Stimulated activated CD8-positive, alpha-beta memory T cell treated with anti-CD3 and anti-CD28 coated beads, Interleukin-15, amount 100 ng/mL, for 4 hours (primary cell): Measurements from ENCODE around the gene BHLHE23.

Source experiments
- DNase-seq, 2 donors: peaks; one replicate each; pipeline ENCODE4 v3.0.0-alpha.2; 2020; ENCODE audit warnings: low read depth in 2 of 2

Gene BHLHE23

GRCh38 chr20:63009045-63009961, 2.5 kb upstream of the BHLHE23 start:
- peak; percentile 54 to 58 for DNase-seq

- DNase-seq = no peak
Measured at GRCh38 chr20:63008541-63009044, 1.8 kb upstream of the BHLHE23 start.

- DNase-seq = no peak
Measured at GRCh38 chr20:63007646-63008488, 1.1 kb upstream of the BHLHE23 start.

GRCh38 chr20:63007360-63007645, 539 bp upstream of the BHLHE23 start:
- no peak for DNase-seq

GRCh38 chr20:63005862-63006539, 763 bp downstream of the BHLHE23 start:
- no peak for DNase-seq

- no peak for DNase-seq
Measured at GRCh38 chr20:63005365-63005861, 1.4 kb downstream of the BHLHE23 start.

- no peak for DNase-seq
Measured at GRCh38 chr20:63004607-63005364, 2.0 kb downstream of the BHLHE23 start.

- no peak for DNase-seq
Measured at GRCh38 chr20:63003546-63003945, 3.2 kb downstream of the BHLHE23 start.

- DNase-seq = no peak
Measured at GRCh38 chr20:63002511-63002910, 4.3 kb downstream of the BHLHE23 start.

GRCh38 chr20:63000958-63001357, 5.8 kb downstream of the BHLHE23 start:
- no peak for DNase-seq

- no peak for DNase-seq
Measured at GRCh38 chr20:63000036-63000435, 6.7 kb downstream of the BHLHE23 start.

- DNase-seq = no peak
Measured at GRCh38 chr20:62999580-62999979, 7.2 kb downstream of the BHLHE23 start.

- no peak for DNase-seq
Measured at GRCh38 chr20:62998449-62998848, 8.3 kb downstream of the BHLHE23 start.

GRCh38 chr20:62997417-62998035, 9.2 kb downstream of the BHLHE23 start:
- no peak for DNase-seq

- DNase-seq = no peak
Measured at GRCh38 chr20:62996596-62996982, 10.2 kb downstream of the BHLHE23 start.

GRCh38 chr20:62995898-62996595, 10.7 kb downstream of the BHLHE23 start:
- no peak for DNase-seq

GRCh38 chr20:62995481-62995880, 11.3 kb downstream of the BHLHE23 start:
- DNase-seq = no peak

- DNase-seq = no peak
Measured at GRCh38 chr20:62994869-62995281, 11.9 kb downstream of the BHLHE23 start.

GRCh38 chr20:62993856-62994494, 12.8 kb downstream of the BHLHE23 start:
- no peak for DNase-seq

GRCh38 chr20:62991863-62992262, 14.9 kb downstream of the BHLHE23 start:
- no peak for DNase-seq
